GM12872 (cell line): ENCODE measurements around the gene ARHGAP27.

Source experiments
- TF ChIP-seq, protein P1 (sequence below): IDR thresholded peaks from 3 replicates; pipeline ENCODE4 v1.5.1; 2011; ENCODE audit warnings: low read depth, mild to moderate bottlenecking, low read length, moderate library complexity; ENCODE audit not compliant: insufficient read depth

The ARHGAP27 gene

DNA sequence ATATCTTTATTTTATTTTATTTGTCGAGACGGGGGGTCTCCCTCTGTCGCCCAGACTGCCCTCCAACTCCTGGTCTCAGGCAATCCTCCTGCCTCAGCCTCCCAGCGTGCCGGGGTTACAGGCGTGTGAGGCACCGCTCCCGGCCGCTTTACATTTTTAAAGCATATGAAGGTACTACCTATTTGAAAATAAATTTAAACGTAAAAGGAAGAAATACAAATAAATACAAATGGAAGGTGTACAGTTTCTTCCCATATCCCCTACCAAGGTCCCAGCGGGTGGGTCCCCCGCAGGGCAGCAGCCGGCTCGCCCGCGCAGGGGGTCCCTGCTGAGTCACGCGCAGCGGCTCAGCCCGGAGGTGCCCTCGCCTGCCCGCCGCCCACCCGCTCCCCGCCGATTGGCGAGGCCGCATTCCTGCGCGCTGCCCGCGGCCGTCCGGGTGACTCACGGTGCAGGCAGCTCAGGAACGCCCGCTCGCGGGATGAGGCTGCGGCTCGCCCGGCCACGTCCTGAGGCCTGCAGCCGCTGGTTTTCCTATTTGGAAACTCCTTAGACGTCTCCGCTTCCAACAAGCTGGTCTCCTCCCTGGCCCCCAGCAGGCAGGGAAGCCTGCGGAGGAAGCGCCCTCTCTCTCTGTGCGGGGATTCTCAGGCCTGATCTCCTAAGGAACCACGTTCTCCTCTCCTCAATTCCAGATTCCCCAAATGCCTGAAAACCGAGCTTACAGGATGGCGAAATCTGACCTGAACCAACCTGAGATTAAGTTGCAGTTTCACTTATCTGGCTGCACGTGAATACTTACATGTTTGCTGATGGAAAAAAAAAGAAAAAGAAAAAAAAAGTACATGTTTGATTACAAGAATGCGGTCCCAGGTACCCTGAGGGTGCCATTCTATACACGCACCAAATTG, 61.0 kb downstream of the ARHGAP27 start:
- TF ChIP-seq, protein P1, sequence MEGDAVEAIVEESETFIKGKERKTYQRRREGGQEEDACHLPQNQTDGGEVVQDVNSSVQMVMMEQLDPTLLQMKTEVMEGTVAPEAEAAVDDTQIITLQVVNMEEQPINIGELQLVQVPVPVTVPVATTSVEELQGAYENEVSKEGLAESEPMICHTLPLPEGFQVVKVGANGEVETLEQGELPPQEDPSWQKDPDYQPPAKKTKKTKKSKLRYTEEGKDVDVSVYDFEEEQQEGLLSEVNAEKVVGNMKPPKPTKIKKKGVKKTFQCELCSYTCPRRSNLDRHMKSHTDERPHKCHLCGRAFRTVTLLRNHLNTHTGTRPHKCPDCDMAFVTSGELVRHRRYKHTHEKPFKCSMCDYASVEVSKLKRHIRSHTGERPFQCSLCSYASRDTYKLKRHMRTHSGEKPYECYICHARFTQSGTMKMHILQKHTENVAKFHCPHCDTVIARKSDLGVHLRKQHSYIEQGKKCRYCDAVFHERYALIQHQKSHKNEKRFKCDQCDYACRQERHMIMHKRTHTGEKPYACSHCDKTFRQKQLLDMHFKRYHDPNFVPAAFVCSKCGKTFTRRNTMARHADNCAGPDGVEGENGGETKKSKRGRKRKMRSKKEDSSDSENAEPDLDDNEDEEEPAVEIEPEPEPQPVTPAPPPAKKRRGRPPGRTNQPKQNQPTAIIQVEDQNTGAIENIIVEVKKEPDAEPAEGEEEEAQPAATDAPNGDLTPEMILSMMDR = no peak

DNA sequence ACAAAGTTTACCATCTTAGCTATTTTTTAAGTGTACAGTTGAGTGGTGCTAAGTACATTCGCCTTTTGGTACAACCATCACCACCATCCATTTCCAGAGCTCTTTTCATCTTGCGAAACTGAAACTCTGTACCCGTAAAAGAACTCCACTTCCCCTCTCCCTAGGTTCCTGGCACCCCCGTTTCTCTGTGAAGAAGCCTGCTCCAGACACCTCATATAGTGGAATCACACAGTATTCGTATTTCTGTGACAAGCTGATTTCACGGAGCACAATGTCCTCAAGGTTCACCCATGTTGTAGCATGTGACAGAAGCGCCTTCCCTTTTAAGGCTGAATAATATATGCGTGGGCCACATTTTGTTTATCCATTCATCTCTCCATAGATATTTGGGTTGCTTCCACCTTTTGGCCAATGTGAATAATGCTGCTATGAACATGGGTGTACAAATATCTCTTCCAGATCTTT, 61.7 kb downstream of the ARHGAP27 start:
- TF ChIP-seq, protein P1 = no peak

DNA sequence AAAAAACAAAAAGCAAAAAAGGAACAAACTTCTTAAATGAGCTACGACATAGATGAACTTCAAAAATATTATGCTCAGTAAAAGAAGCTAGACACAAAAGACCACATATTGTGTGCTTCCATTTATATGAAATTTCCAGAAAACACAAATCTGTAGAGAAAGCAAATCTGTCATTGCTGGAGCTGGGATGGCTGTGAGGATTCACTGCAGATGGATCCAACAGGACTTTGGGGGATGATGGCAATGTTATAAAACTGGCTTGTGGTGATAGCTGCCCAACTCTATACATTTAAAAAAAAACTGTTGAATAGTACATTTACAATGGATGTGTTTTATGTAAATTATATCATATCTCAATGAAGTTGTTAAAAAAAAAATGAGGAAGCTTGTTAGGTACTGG, 63.2 kb downstream of the ARHGAP27 start:
- TF ChIP-seq, protein P1 = no peak

DNA sequence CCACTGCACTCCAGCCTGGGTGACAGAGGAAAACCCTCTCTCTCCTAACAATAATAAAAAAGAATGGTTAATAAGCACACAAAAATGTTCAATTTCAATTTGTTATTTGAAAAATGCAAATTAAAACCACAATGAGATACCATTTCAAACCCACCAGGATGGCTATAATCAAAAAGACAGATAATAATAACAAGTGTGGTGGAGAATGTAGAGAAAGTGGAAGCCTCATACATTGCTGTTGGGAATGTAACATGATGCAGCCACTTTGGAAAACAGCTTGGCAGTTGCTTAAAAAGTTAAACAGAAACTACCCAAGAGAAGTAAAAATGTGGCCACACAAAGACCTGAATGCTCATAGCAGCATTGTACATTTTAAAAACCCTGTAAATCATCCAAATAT, 64.0 kb downstream of the ARHGAP27 start:
- TF ChIP-seq, protein P1 = no peak

DNA sequence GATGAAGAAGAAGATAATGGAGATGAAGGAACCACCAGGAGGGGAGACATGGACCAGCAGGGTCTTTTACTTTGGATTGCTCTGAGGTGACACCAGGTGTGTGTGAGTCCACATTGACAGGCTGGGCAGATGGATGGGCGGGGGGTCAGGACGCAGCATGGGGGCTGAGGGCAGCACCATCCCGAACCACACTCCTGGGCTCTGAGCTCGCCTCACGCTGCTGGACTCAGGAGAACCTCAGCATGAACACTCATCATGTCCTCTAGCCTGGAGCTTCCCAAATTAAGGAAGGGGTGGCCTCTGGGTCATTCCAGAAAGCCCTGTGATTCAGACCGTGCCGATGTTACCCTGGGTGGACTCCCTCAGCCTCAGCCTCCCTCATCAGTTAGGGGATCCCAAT, 65.5 kb downstream of the ARHGAP27 start:
- TF ChIP-seq, protein P1 = no peak

DNA sequence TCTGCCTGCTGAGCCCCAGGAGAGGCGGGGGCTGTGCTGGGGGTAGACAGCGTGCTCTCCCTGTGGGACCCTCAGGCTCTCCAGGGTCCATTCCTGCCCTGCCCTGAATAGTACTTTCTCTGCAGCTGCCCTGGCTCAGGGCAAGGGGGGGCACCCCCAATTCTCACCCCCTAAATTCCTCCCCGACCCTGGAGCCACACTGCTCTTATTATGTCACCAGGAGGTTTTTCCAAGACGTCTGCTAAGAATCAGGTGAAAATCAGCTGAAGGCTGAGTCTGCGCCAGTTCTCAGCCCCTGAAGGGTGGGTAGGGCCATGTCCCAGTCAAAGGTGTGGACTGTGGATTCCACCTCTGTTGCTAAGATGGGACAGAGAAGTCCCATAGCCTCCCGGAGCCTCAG, 66.0 kb downstream of the ARHGAP27 start:
- TF ChIP-seq, protein P1 = no peak

DNA sequence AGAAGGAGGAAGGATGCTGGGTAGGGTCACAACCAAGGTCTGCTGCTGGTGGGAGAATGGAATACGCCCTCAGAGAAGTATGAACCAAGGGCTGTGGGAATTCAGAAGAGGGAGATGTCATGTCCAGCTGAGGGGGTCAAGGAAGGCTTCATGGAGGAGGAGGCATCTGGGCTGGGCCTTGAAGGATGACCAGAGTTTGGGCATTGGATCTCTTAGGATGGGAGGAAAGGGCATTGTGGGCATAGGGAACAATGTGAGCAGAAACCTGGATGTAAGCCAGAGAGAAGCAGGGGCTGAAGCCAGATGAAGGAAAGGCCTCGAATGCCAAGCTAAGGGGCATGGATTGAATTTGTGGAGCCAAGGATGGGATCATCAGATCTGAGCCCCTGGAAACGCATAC, 66.6 kb downstream of the ARHGAP27 start:
- TF ChIP-seq, protein P1 = no peak
